HG02885 (cell line): Measurements from ENCODE around the gene USP25.

Experiments used
- ATAC-seq: cut with Tn5 transposase; IDR thresholded peaks from one replicate; pipeline ENCODE4 v1.9.1; 2021; ENCODE audit warnings: mild to moderate bottlenecking; ENCODE audit not compliant: unreplicated experiment, poor library complexity

Gene USP25

DNA sequence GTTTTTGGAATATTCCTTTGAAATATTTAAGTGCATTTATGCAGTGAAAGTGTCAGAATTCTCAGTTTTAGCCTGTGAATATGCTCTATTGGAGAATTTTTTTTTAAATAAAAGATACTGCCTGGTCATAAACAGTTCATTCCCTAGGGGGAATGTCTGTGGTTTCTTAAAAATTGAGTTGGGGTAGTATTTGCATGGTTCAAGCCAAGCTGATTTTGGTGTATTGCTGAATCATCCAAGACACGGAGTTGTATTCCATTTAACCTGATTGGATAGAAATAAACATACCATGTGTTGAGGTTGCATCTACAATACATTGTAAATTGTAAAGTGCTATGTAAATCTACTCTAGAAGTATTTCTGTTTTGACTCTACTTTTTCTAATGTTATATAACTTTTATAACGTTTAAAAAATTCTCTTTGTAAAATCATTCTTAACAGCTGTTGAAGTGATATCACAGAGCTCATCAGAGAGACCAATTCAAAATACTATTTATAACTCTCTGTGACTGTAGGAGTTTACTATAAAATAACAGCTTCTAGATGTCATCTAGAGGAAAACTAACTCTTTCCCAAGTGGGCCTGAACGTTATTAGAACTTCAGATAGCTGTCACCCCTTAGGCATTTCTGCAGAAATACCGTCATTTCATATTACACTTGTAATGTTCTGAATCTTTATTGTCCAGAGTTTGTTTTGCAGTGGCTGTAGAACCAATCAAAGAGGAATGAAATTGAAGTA is 199.1 kb downstream of the USP25 start:
- ATAC-seq, result no peak

- ATAC-seq, result no peak
Measured at GRCh38 chr21:15929536-15929935, 199.8 kb downstream of the USP25 start.
